Lower leg skin (tissue), 4 donors: ENCODE results near the gene UBE4B. TPM values are rescaled to one million over a fixed set of nuclear protein-coding genes. Genes with fewer than 3 reads are reported as not detected.
A peak's percentile ranks its signal among the peaks of the same experiment; 100 is the strongest.

Experiments used
- DNase-seq, 2 donors: peaks; one replicate each; pipeline ENCODE4 v3.0.0-alpha.2; 2019; ENCODE audit warnings: low spot score in 2 of 2
- H3K4me3 ChIP-seq: fragments of 200-600 bp; sonication (generic); 2 replicates; pipeline ENCODE4 v1.5.1; 2017; ENCODE audit warnings: mild to moderate bottlenecking, low read depth; ENCODE audit not compliant: poor library complexity, severe bottlenecking
- POLR2A ChIP-seq, 2 donors: fragments of 450-650 bp; IDR thresholded peaks; one replicate each; pipeline ENCODE4 v1.6.1; 2016 to 2017; ENCODE audit warnings: antibody characterized with exemption in 2 of 2, mild to moderate bottlenecking in 1 of 2, moderate library complexity in 1 of 2
- WGBS, 2 donors: methylation state at CpG; one replicate each; pipeline ENCODE4 v1.1.5; 2018; 5-methylcytosine and 5-hydroxymethylcytosine counted together
- intact Hi-C: fragments of 100-400 bp; cut with DNase I; formaldehyde crosslinking; loops from one replicate; pipeline ENCODE4 v1.15.0; 2023; ENCODE audit warnings: low total_unique reads
- total RNA-seq, 4 donors: library from RNA; depleted of rRNA; stranded (reverse); fragments of >200 nt; gene quantifications; one replicate each; pipeline ENCODE4 v1.1.0, GENCODE V29; 2016
- TF ChIP-seq, protein P1 (sequence below), 3 donors: fragments of 450-650 bp; IDR thresholded peaks; one replicate each; pipeline ENCODE4 v1.5.1; 2016; ENCODE audit warnings: antibody characterized with exemption in 3 of 3, mild to moderate bottlenecking in 3 of 3, moderate library complexity in 2 of 3

The UBE4B gene
- total RNA-seq, result 100 to 1,000 TPM in 1 of 4 donors, 10 to 100 TPM in 3; 65.7 to 114 (median 69.9) TPM

DNA sequence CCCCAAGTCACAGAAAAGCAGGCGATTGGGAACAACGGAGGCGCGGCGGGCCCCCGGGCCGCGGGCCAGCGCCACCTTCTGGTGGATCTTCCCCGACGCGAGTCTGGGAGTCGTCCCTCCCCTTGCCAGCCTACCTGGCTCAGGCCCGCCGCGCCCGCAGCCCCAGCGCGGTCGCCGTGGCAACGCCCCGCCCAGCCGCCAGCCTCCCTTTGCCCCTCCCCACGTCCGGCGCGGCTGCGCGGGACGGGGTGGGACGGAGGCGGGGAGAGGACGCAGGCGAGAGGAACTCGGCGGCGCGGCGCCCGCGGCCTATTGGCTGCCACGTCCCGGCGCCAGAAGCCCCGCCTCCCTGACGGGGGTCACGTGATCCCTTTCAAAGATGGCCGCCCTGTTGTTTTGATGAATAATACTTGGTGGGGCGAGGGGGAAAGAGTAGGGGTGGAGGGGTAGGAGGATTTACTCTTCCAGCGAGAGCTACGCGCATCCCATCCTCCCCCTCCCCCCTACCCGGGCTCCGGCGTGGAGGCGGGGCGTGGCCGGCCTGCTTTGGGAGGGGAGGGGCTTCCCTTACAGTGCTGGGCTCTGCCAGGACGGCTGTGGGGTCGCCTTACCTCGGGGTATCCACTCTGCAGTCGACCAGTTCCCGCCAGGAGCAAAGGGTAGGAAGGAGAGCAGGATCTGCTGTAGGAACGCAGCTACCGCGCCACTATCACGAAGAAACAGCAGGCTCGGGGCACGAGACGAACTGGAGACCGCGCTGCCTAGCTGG is at the start of gene UBE4B:
Gene UBE4B (plus strand): TSS at position 369 of the 769 bp plus-strand sequence. CDS start 713 bp downstream, outside the sequence.
- WGBS, 2 donors, result 0 to 2% methylated on average over 31 to 51 of the region's 73 CpGs
- peak within 1 kb of the TSS; percentile 89 for H3K4me3 ChIP-seq
- TF ChIP-seq, protein P1, sequence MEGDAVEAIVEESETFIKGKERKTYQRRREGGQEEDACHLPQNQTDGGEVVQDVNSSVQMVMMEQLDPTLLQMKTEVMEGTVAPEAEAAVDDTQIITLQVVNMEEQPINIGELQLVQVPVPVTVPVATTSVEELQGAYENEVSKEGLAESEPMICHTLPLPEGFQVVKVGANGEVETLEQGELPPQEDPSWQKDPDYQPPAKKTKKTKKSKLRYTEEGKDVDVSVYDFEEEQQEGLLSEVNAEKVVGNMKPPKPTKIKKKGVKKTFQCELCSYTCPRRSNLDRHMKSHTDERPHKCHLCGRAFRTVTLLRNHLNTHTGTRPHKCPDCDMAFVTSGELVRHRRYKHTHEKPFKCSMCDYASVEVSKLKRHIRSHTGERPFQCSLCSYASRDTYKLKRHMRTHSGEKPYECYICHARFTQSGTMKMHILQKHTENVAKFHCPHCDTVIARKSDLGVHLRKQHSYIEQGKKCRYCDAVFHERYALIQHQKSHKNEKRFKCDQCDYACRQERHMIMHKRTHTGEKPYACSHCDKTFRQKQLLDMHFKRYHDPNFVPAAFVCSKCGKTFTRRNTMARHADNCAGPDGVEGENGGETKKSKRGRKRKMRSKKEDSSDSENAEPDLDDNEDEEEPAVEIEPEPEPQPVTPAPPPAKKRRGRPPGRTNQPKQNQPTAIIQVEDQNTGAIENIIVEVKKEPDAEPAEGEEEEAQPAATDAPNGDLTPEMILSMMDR (IDR thresholded peaks at IDR 0.05), result peak in 1 of 3 donors; percentile 70
- TF ChIP-seq POLR2A (IDR thresholded peaks at IDR 0.05), result no peak
- peak; percentile 96 to 99 for DNase-seq
- intact Hi-C loops, result no loop called here

DNA sequence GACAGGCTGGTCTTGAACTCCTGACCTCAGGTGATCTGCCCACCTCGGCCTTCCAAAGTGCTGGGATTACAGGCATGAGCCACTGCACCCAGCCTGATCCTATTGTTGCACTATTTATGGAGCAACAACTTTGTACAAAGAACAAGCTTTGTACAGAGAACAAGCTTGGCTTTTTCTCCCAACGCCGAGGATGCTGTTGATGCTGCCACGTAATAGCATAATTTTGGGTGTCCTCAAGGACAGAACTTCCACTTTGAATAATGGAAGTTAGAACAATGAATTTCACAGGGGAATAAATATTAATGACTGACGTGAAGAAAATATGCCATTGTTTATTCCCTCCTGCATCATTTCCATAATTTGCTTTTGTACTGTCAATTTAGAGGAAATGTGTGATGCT is 48.5 kb upstream of the UBE4B start:
- TF ChIP-seq POLR2A (IDR thresholded peaks at IDR 0.05), result no peak
- TF ChIP-seq, protein P1 (IDR thresholded peaks at IDR 0.05), result no peak
- WGBS, 2 donors, result 83 to 86% methylated on average over 5 of the region's 5 CpGs
- no peak for DNase-seq
- intact Hi-C loops, result no loop called here
- H3K4me3 ChIP-seq, result no peak overlapping the region

- no peak for DNase-seq
- no peak overlapping the region for H3K4me3 ChIP-seq
- WGBS, 2 donors, result 59% methylated on average over 6 of the region's 6 CpGs
- TF ChIP-seq, protein P1 (IDR thresholded peaks at IDR 0.05), result no peak
- no peak for TF ChIP-seq POLR2A (IDR thresholded peaks at IDR 0.05)
- intact Hi-C loops, result no loop called here
Observed at GRCh38 chr1:9985001-9985400, 47.8 kb upstream of the UBE4B start.

DNA sequence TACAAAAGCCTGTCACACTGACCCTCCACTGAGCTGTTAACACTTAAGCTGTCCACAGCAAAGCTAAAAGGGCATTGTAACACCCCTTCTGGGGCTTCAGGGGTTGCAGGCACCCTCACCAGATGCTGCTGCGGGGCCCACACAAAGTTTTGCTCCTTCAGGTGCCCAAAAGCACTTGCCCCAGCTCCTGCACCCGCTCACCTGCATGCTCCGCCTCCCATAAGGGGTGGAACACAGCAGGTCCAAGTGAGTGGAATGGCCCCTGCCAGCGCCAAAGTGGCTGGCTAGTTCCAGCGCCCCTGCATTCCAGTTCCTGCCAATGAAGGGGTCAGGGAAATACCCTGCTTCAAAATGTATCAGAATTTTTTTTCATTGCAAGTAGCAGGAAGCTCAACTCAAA is 43.0 kb upstream of the UBE4B start:
- intact Hi-C loops, result no loop called here
- no peak for DNase-seq
- H3K4me3 ChIP-seq, result no peak overlapping the region
- TF ChIP-seq POLR2A (IDR thresholded peaks at IDR 0.05), result no peak
- TF ChIP-seq, protein P1 (IDR thresholded peaks at IDR 0.05), result no peak
- 85 to 86% methylated on average over 5 of the region's 5 CpGs for WGBS, 2 donors

GRCh38 chr1:9990944-9991343 is 41.8 kb upstream of the UBE4B start:
- TF ChIP-seq, protein P1 (IDR thresholded peaks at IDR 0.05), result no peak
- no peak for TF ChIP-seq POLR2A (IDR thresholded peaks at IDR 0.05)
- intact Hi-C loops, result no loop called here
- 55 to 57% methylated on average over 2 of the region's 2 CpGs for WGBS, 2 donors
- no peak for DNase-seq
- no peak overlapping the region for H3K4me3 ChIP-seq
